ENCODE measurements around the gene ZGRF1.

- no peak for TF ChIP-seq POLR2AphosphoS5 (IDR thresholded peaks at IDR 0.05)
- TF ChIP-seq CTCF (IDR thresholded peaks at IDR 0.05; ENCODE audit: poor library complexity, severe bottlenecking), result no peak
These were observed 84.0 kb downstream of the ZGRF1 start for GRCh38 chr4:112552668-112553067.
